Kidney glomerular epithelial cell (primary cell): Measurements from ENCODE around the gene CASP6.

Experiments used
- DNase-seq: peaks from one replicate; lab custom pipeline; 2025; lab: John Stamatoyannopoulos, UW

CASP6 gene

GRCh38 chr4:109702950-109703663 lies at the start of gene CASP6:
CASP6 (minus strand) TSS chr4:109703445; CDS start chr4:109703395, 50 bp downstream.
- peak; percentile 40 for DNase-seq

- no peak for DNase-seq
Observed at GRCh38 chr4:109752525-109752924, 49.3 kb upstream of the CASP6 start.

GRCh38 chr4:109751852-109752251 lies 48.6 kb upstream of the CASP6 start:
- DNase-seq: no peak

GRCh38 chr4:109750652-109751244 lies 47.5 kb upstream of the CASP6 start:
- DNase-seq: no peak

DNA sequence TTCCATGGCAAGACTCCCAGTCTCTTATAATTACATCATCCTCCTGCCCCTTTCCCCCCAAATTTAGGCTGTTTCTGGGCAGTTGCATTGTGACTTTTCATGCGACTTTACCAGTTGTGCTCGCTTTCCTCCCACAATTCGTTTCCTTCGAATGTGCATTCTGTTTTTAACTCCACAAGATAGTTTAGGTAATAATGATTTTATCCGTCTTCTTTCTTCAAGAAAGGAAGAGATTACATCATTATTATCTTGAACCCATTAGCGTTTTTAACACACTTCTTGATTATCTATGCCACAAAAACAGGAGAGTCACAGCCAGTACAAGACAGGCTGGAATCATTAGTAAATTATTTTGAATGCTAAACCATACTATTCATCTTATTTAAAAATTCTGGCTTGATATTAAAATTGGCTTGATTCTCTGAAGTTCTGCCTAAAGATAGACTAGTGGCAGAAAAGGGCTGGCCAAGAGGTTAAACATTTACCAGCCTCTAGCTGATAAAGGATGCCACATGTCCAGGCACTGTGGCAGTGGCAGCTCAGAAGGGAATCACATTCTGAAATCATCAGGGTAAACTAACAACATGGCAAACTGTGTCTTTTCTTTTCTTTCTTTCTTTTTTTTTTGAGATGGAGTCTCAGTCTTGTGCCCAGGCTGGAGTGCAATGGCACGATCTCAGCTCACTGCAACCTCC lies 46.3 kb upstream of the CASP6 start:
- DNase-seq: no peak

GRCh38 chr4:109748114-109748513 lies 44.9 kb upstream of the CASP6 start:
- DNase-seq: no peak

DNA sequence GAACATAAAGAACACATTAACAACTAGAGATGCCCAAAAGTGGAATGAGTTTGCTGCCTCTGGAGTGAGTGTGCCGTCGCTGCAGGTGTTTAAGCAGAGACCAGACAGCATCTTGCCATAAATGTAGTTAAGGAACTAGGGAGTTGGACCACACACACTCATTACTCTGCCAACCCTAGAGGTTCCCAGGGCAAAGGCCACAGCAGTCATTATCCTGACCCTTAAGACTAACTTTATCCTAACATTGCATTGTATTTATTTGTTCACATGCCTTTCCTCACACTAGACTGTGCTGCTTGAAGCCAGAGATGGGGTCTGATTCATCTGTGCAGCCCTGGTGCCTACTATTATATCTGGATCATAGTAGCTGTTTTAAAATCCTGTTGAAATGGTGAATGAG lies 43.5 kb upstream of the CASP6 start:
- no peak for DNase-seq

DNA sequence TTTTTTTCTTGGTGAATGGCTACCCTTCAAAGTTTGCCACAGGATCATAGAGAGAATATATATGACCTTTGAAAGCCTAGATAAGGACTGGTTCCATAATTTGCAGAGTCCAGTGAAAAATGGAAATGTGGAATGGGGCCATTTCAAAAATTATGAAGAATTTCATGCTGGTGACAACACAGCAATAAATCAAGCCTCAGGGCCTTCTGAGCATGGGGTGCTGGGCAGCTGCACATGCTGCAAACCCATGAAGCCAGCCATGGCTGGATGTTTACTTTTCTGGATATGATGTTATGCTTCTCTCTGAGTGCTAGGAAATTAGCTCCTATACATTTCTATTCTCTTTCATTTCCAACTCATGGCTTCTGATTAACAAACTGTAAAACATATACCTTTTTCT lies 42.6 kb upstream of the CASP6 start:
- no peak for DNase-seq

GRCh38 chr4:109739547-109739946 lies 36.3 kb upstream of the CASP6 start:
- no peak for DNase-seq

GRCh38 chr4:109738104-109738872 lies 35.0 kb upstream of the CASP6 start:
- no peak for DNase-seq

DNA sequence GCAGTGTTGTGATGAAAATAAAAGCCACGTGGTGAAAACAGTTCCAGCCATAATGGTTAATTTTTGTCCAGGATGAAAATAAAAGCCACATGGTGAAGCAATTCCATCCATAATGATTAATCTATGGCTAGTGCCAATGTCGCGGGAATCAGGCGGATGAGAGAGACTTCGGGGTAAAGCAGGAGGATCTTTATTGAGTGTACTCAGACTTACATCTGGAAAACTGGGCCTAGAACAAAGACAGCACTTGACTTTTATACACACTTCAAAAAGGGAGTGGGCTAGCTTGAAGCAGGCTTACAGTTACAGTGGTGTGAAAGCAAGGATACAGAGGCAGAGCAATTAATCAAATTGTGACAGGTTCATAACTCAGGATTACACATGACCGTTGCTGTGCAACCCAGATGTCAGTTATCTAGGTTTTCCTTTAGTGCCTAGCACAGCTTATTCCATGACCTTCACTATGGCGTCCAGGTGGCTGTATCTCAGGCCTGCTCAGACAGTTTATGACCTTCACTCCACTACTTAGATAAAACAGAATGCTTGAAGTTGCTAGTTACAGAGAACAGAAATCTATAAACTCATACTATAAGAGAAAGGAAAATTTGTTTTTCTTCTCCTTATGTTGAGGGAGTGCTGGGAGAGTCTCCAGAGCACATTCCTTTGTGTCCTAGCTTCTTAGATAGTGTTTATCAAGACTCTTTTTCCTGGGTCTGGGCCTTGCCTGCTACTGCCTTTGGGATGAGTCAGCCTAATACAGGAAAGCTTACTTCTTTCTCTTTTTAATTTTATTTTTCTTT lies 32.5 kb upstream of the CASP6 start:
- DNase-seq: peak; percentile 23

- no peak for DNase-seq
Observed at GRCh38 chr4:109733728-109734127, 30.5 kb upstream of the CASP6 start.

- no peak for DNase-seq
Observed at GRCh38 chr4:109730619-109731545, 27.6 kb upstream of the CASP6 start.

DNA sequence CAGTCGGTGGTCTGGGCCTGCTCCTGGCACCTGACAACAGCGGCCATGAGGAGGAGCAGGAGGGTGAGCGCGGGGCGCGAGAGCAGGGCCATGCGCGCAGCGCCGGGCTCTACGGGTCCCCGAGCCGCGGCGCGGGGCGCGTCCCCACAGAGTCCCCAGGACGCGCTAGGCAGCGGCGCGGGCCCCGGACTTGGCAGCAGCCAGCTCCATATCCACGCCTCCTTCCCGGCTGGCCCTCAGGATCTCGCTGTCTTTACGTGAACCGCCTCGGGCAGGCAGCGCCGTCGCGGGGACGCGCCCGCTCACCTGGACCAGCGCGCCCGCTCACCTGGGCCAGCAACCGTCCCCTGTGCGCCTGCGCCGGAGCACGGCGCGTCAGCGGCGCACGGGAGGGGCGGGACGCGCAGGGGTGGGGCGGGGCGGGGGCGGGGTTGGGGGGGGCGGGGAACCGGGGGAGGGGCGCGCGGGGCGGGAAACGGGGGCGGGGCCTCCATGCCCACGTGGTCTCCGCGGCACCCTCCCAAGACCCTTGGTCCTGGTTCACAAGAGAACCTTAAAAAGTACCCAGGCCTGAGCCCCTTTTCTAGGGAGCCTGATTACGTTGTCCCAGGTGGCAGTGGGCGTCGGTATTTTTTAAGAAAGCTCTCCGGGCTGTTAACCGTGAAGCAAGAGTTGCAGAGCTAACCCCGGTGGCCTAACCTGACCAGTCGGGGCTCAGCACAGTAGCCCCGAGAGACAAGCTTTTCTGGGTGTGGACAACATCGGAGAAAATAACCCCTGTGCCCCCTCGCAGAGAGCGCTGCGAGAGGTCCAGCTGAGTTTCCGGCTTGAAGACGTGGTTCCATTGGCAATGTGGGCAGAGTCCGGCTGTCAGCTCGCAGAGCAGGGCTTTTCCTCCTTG lies 26.7 kb upstream of the CASP6 start, which contains the start of gene PLA2G12A:
TSS of gene PLA2G12A (minus strand) at position 353 of the 901 bp plus-strand sequence. CDS start at position 92, 261 bp downstream.
- DNase-seq: peak; percentile 46

DNA sequence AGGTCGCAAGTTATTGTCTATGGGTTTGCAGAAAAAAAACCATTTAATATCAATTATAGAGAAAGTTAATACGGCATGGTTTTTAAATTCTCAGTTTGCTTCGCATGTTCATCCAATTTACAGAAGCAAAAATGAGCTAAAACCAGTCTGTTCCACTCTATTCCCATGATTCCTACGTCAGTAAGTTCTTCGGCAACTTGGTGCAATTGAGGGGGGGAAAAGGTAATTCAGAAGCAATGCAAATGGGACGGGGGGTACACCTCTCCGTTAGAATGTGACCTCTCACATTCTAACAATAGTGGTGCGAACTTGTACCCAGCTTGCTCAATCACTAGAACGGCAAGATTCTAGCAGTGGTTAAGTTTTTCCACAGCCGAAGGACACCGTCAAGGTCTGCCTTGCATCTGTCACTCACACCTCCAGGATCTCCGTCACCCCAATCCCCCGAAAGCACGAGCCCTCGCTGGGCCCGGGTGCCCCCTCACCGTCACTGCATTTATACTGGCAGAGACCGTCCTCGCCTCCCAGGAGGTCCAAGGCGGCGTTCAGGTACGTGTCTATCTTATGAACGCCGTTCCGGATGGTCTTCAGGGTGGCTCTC lies 26.0 kb upstream of the CASP6 start:
- DNase-seq: no peak

DNA sequence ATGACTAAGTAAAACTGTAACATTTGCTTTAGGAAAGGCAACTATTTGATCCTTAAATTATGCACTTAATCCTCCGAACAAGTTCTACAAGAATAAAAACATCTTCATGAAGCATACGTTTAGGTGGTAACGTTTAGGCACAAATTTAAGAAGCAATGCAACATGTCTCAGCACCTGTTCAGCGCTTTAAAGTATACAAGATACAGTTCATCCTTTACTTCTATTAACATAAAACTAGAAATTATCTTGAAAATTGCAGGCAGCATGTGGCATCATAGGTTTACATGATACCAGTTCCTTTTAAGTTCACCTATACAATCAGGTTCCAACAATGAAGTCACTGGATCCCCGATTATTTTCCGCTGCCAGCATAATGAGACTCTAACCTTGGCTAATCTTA lies 25.1 kb upstream of the CASP6 start:
- DNase-seq: no peak

- DNase-seq: no peak
Observed at GRCh38 chr4:109723110-109723509, 19.9 kb upstream of the CASP6 start.

GRCh38 chr4:109722357-109722756 lies 19.1 kb upstream of the CASP6 start:
- DNase-seq: no peak

DNA sequence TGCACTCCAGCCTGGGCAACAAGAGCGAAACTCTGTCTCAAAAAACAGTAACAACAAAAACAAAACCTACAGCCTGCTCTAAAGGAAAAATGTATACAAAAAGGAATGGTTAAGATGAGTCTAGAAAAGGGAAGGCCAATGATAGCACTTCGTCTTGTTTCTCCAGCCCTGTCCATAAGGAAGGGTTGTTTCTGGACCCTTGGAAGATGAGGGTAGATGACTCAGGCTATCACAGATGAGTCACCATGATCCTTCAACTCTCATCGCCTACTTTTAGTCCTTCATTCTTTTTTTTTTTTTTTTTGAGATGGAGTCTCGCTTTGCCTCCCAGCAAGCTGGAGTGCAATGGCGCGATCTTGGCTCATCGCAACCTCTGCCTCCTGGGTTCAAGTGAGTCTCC lies 17.8 kb upstream of the CASP6 start:
- DNase-seq: no peak
